Parathyroid adenoma (tissue), 2 donors: ENCODE results near the gene PLIN4.

ENCODE experiments used
- H2AFZ ChIP-seq: fragments of 300-600 bp; sonication (generic); one replicate; pipeline ENCODE4 v1.7.0; 2017; ENCODE audit warnings: antibody characterized with exemption, mild to moderate bottlenecking
- H3K27ac ChIP-seq: fragments of 300-600 bp; sonication (generic); one replicate; pipeline ENCODE4 v1.7.0; 2017
- H3K27me3 ChIP-seq: fragments of 300-600 bp; sonication (generic); one replicate; pipeline ENCODE4 v1.7.0; 2017; ENCODE audit warnings: low read length; ENCODE audit not compliant: control insufficient read depth, insufficient read depth
- H3K36me3 ChIP-seq: fragments of 300-600 bp; sonication (generic); one replicate; pipeline ENCODE4 v1.7.0; 2017; ENCODE audit warnings: low read length; ENCODE audit not compliant: control insufficient read depth, insufficient read depth
- H3K4me1 ChIP-seq: fragments of 300-600 bp; sonication (generic); one replicate; pipeline ENCODE4 v1.7.0; 2017; ENCODE audit warnings: control low read depth
- H3K4me2 ChIP-seq: fragments of 300-600 bp; sonication (generic); one replicate; pipeline ENCODE4 v1.7.0; 2017; ENCODE audit warnings: low read length
- H3K4me3 ChIP-seq: fragments of 300-600 bp; sonication (generic); one replicate; pipeline ENCODE4 v1.7.0; 2017; ENCODE audit warnings: low read depth, low read length
- H3K79me2 ChIP-seq: fragments of 300-600 bp; sonication (generic); one replicate; pipeline ENCODE4 v1.7.0; 2017; ENCODE audit warnings: control low read depth
- H3K9ac ChIP-seq: fragments of 300-600 bp; sonication (generic); one replicate; pipeline ENCODE4 v1.7.0; 2017; ENCODE audit warnings: mild to moderate bottlenecking
- H3K9me3 ChIP-seq: fragments of 300-600 bp; sonication (generic); one replicate; pipeline ENCODE4 v1.7.0; 2017; ENCODE audit warnings: low read length; ENCODE audit not compliant: control insufficient read depth
- TF ChIP-seq, protein P1 (sequence below): fragments of 300-600 bp; sonication (generic); IDR thresholded peaks from one replicate; pipeline ENCODE4 v1.7.0; 2017; ENCODE audit warnings: antibody characterized with exemption, mild to moderate bottlenecking
- donor health status: primary hyperparathyroidism.

The PLIN4 gene

DNA sequence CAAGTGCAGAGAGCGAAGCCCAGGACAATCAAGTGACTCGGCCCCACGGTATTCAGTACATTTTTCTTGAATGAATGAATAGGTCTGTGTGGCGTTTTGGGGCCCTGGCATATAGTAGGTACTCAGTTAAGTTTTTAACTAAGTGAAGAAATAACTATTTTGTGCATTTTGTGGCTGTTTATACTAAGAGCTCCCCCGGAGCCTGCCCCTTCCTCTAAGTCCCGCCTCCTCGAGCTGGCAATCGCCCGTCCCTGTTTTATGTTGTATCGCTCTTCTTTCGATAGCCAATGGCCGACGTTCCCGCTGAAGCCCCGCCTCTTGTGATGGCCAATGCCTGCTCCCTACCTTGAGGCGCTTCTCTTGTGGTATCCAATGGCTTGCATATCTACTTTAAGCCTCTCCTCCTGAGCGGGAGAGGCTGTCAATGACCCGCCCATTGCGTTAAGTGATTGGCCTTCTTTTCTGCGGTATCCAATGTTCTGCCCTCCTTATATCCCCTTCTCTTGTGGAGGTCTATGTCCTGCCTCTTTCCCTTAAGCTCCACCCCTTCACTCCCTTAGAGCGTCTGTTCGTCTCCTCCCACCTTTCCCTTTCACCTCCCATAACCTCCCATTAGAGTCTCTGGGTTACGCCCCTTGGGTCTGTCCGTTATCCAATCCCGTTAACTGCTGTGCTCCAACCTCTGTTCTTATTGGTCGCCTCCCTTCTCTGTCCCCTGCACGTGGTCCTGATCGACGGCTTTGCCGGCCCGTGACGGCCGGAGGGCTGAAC lies 46.7 kb downstream of the PLIN4 start:
- peak overlapping the region; percentile 90 for H3K4me2 ChIP-seq
- H3K79me2 ChIP-seq = peaks cover 15% of the 10 kb centered on the region
- peak overlapping the region; percentile 93 for H3K27ac ChIP-seq
- TF ChIP-seq, protein P1, sequence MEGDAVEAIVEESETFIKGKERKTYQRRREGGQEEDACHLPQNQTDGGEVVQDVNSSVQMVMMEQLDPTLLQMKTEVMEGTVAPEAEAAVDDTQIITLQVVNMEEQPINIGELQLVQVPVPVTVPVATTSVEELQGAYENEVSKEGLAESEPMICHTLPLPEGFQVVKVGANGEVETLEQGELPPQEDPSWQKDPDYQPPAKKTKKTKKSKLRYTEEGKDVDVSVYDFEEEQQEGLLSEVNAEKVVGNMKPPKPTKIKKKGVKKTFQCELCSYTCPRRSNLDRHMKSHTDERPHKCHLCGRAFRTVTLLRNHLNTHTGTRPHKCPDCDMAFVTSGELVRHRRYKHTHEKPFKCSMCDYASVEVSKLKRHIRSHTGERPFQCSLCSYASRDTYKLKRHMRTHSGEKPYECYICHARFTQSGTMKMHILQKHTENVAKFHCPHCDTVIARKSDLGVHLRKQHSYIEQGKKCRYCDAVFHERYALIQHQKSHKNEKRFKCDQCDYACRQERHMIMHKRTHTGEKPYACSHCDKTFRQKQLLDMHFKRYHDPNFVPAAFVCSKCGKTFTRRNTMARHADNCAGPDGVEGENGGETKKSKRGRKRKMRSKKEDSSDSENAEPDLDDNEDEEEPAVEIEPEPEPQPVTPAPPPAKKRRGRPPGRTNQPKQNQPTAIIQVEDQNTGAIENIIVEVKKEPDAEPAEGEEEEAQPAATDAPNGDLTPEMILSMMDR = no peak
- peak overlapping the region; percentile 17 for H3K9ac ChIP-seq
- H3K4me3 ChIP-seq = peak overlapping the region; percentile 83
- peaks cover 4% of the 10 kb centered on the region for H3K4me1 ChIP-seq
- H3K36me3 ChIP-seq = no peaks in the 10 kb centered on the region
- H3K27me3 ChIP-seq = no peaks in the 10 kb centered on the region
- peak overlapping the region; percentile 100 for H2AFZ ChIP-seq
- H3K9me3 ChIP-seq = no peaks in the 10 kb centered on the region

DNA sequence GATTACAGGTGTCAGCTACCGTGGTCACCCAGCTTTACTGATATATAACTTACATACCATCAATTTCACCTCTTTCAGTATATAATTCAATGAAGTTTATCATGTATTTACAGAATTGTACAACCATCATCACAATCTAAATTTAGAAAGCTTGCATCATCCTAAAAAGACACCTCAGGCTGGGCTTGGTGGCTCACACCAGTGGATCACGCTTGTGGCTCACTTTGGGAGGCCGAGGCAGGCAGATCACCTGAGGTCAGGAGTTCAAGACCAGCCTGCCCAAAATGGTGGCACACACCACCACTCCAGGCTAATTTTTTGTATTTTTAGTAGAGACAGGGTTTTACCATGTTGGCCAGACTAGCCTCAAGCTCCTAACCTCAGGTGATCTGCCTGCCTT lies 50.5 kb downstream of the PLIN4 start:
- TF ChIP-seq, protein P1 = no peak
- no peak overlapping the region for H2AFZ ChIP-seq
- H3K36me3 ChIP-seq = no peaks in the 10 kb centered on the region
- no peak overlapping the region for H3K4me2 ChIP-seq
- H3K27ac ChIP-seq = no peak overlapping the region
- H3K27me3 ChIP-seq = no peaks in the 10 kb centered on the region
- peaks cover 7% of the 10 kb centered on the region for H3K79me2 ChIP-seq
- H3K4me1 ChIP-seq = peaks cover 4% of the 10 kb centered on the region
- H3K9me3 ChIP-seq = no peaks in the 10 kb centered on the region
- no peak overlapping the region for H3K9ac ChIP-seq
- no peak overlapping the region for H3K4me3 ChIP-seq

DNA sequence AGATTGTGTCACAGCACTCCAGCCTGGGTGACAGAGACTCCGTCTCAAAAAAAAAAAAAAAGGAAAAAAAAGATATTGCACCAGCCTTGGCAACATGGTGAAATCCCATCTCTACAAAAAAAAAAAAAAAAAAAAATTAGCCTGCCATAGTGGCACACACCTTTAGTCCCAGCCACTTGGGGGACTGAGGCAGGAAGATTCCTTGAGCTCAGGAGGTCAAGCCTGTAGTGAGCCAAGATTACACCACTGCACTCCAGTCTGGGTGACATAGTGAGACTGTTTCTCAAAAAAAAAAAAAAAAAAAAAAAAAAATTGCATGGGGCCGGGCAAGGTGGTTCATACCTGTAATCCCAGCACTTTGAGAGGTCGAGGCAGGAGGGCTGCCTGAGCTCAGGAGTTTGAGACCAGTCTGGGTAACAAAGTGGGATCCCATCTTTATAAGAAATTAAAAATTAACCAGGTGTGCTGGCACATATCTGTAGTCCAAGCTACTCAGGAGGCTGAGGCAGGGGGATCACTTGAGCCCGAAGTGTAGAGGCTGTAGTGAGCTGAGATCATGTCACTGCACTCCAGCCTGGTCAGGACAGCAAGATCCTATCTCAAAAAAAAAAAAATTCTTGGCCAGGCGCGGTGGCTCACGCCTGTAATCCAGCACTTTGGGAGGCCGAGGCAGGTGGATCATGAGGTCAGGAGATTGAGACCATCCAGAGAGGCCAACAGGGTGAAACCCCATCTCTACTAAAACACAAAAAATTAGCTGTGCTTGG lies 53.3 kb downstream of the PLIN4 start:
- no peak overlapping the region for H3K4me2 ChIP-seq
- no peaks in the 10 kb centered on the region for H3K79me2 ChIP-seq
- no peaks in the 10 kb centered on the region for H3K36me3 ChIP-seq
- no peak overlapping the region for H3K27ac ChIP-seq
- H3K4me1 ChIP-seq = no peaks in the 10 kb centered on the region
- no peak overlapping the region for H3K4me3 ChIP-seq
- H3K9ac ChIP-seq = no peak overlapping the region
- no peaks in the 10 kb centered on the region for H3K9me3 ChIP-seq
- TF ChIP-seq, protein P1 = no peak
- no peak overlapping the region for H2AFZ ChIP-seq
- no peaks in the 10 kb centered on the region for H3K27me3 ChIP-seq

DNA sequence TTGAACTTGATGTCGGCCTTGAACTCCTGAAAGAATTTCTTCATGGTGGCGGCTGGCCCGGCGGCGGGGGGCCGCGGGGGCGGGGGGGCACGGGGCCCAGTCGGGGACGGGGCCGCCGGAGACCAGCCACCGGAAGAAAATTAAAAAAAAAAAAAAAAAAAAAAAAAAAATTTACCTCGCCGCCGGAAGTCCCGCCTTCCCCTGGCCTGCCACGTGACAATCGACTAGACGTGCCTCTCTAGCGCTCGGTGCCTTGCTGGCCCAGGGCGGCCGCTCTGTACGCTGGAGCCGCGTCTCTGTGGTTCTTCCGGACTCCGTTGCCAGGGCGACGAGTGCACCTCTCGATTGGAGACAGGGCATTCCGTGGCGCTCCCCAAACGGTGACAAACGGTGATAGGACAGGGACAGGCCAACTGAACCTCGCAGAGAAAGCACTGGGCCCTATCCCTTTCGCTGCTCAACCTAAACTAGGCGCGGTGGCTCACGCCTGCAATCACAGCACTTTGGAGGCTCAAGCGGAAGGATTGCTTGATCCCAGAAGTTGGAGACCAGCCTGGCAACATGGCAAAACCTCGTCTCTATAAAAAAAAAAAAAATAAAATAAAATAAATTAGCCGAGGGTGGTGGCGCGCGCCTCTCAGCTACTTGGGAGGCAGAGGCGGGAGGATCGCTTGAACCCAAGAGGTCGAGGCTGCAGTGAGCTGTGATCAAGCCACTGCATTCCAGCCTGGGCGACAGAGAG lies 60.5 kb downstream of the PLIN4 start, which contains the start of gene UBXN6:
TSS of gene UBXN6 (minus strand) at position 141 of the 742 bp plus-strand sequence. CDS start at position 44, 97 bp downstream.
- Histone ChIP-seq H2AFZ (peak within 1 kb of the TSS; percentile 79), H3K9ac (peak within 1 kb of the TSS; percentile 61), H3K9me3 (no peaks in the 10 kb centered on the region), H3K4me3 (peak within 1 kb of the TSS; percentile 71), H3K27ac (peak within 1 kb of the TSS; percentile 80), H3K36me3 (no peaks in the 10 kb centered on the region), H3K79me2 (peaks cover 16% of the 10 kb centered on the region), H3K4me1 (peaks cover 10% of the 10 kb centered on the region), H3K4me2 (peak within 1 kb of the TSS; percentile 88), H3K27me3 (no peaks in the 10 kb centered on the region)
- TF ChIP-seq, protein P1 = no peak
